SK-N-SH (cell line): ENCODE results near the gene B3GALNT2. TPM values are rescaled to one million over a fixed set of nuclear protein-coding genes. Genes with fewer than 3 reads are reported as not detected.

Experiments
- CTCF ChIA-PET: fragments of 300-600, 350-600 bp; formaldehyde crosslinking; extraction: SDS; loops from one replicate; lab custom pipeline; 2021; lab: Yijun Ruan, JAX
- POLR2A ChIA-PET: fragments of 350-600 bp; sonication (Branson Sonifier 250); formaldehyde crosslinking; extraction: SDS; loops from one replicate; lab custom pipeline; 2020; ENCODE audit warnings: antibody characterized with exemption, inconsistent platforms; lab: Yijun Ruan, JAX
- DNase-seq: peaks from one replicate; pipeline ENCODE4 v3.0.0; 2012
- H2AFZ ChIP-seq: fragments of 200-600 bp; sonication (generic); 2 replicates; pipeline ENCODE4 v1.8.1; 2016; ENCODE audit warnings: antibody characterized with exemption, mild to moderate bottlenecking, low read depth
- H3F3A ChIP-seq: fragments of 200-600 bp; sonication (generic); replicated peaks from 2 replicates; pipeline ENCODE3; 2016; ENCODE audit warnings: antibody characterized with exemption, mild to moderate bottlenecking; ENCODE audit not compliant: insufficient read depth
- H3K27ac ChIP-seq, 2 experiments: fragments of 200-500 bp in 1 of 2; fragments of 200-600 bp in 1 of 2; sonication (Bioruptor generic) in 1 of 2; sonication (generic), shearing (Covaris generic) in 1 of 2; 2 replicates each; pipeline versions ENCODE4 v1.5.1 to v1.6.1; 2014 to 2016; ENCODE audit warnings: low read depth in 2 of 2, inconsistent platforms in 1 of 2, low read length in 1 of 2, mild to moderate bottlenecking in 1 of 2, mixed read lengths in 1 of 2
- H3K27me3 ChIP-seq: fragments of 200-600 bp; sonication (generic), shearing (Covaris generic); 2 replicates; pipeline ENCODE4 v1.6.1; 2016; ENCODE audit warnings: mixed run types; ENCODE audit not compliant: insufficient read depth
- H3K36me3 ChIP-seq, 2 experiments: fragments of 200-500 bp in 1 of 2; fragments of 200-600 bp in 1 of 2; sonication (Bioruptor generic) in 1 of 2; sonication (generic) in 1 of 2; replicated peaks in 1 of 2; 2 replicates each; pipeline versions ENCODE3 to v1.5.1; 2014 to 2016; ENCODE audit warnings: low read length in 1 of 2, mild to moderate bottlenecking in 1 of 2; ENCODE audit not compliant: insufficient read depth in 2 of 2, control insufficient read depth in 1 of 2
- H3K4me1 ChIP-seq, 2 experiments: fragments of 200-500 bp in 1 of 2; fragments of 200-600 bp in 1 of 2; sonication (Bioruptor generic) in 1 of 2; sonication (generic), shearing (Covaris generic) in 1 of 2; 2 replicates each; pipeline versions ENCODE4 v1.5.1 to v1.6.1; 2014 to 2016; ENCODE audit warnings: low read depth in 1 of 2, low read length in 1 of 2, mixed run types in 1 of 2; ENCODE audit not compliant: insufficient read depth in 2 of 2, control insufficient read depth in 1 of 2
- H3K4me2 ChIP-seq: fragments of 200-600 bp; sonication (generic), shearing (Covaris generic); 2 replicates; pipeline ENCODE4 v1.6.1; 2017; ENCODE audit warnings: mixed run types
- H3K4me3 ChIP-seq, 2 experiments: fragments of 200-500 bp in 1 of 2; fragments of 200-600 bp in 1 of 2; sonication (Bioruptor generic) in 1 of 2; sonication (generic), shearing (Covaris generic) in 1 of 2; 2 replicates each; pipeline versions ENCODE4 v1.5.1 to v1.8.1; 2014 to 2016; ENCODE audit warnings: low read depth in 2 of 2, inconsistent platforms in 1 of 2, low read length in 1 of 2, mild to moderate bottlenecking in 1 of 2, mixed read lengths in 1 of 2, moderate library complexity in 1 of 2
- H3K79me2 ChIP-seq: fragments of 200-600 bp; sonication (generic); 2 replicates; pipeline ENCODE4 v1.8.1; 2017; ENCODE audit warnings: mild to moderate bottlenecking; ENCODE audit not compliant: insufficient read depth
- H3K9ac ChIP-seq: fragments of 200-600 bp; sonication (generic); 2 replicates; pipeline ENCODE4 v1.6.1; 2017; ENCODE audit warnings: mixed run types
- H3K9me2 ChIP-seq: fragments of 200-600 bp; sonication (generic); 2 replicates; pipeline ENCODE4 v1.6.1; 2017; ENCODE audit warnings: mixed run types
- H3K9me3 ChIP-seq: fragments of 200-600 bp; sonication (generic); 2 replicates; pipeline ENCODE4 v1.6.1; 2017; ENCODE audit warnings: mixed run types, mild to moderate bottlenecking, moderate library complexity
- H4K20me1 ChIP-seq: fragments of 200-600 bp; sonication (generic); 2 replicates; pipeline ENCODE4 v1.6.1; 2017; ENCODE audit warnings: mild to moderate bottlenecking, mixed run types; ENCODE audit not compliant: insufficient read depth
- CHD2 ChIP-seq: fragments of 150-350 bp; IDR thresholded peaks from 2 replicates; pipeline ENCODE4 v1.6.1; 2018; ENCODE audit warnings: low read length; ENCODE audit not compliant: partially characterized antibody
- EP300 ChIP-seq, 2 experiments: IDR thresholded peaks; 2 replicates each; pipeline versions ENCODE4 v1.4.0 to v1.6.1; 2012; ENCODE audit warnings: borderline replicate concordance in 1 of 2, low read depth in 1 of 2, low read length in 1 of 2
- EZH2phosphoT487 ChIP-seq: fragments of 200-600 bp; sonication (generic); IDR thresholded peaks from 2 replicates; pipeline ENCODE4 v1.6.1; 2017; ENCODE audit warnings: low read depth, mixed run types, mild to moderate bottlenecking, antibody characterized with exemption, moderate library complexity, borderline replicate concordance
- FOXJ3 ChIP-seq: sonication (generic); formaldehyde crosslinking; IDR thresholded peaks from 2 replicates; pipeline ENCODE4 v1.5.1; 2020; ENCODE audit warnings: mild to moderate bottlenecking, missing genetic modification reagents
- NRF1 ChIP-seq: IDR thresholded peaks from 2 replicates; pipeline ENCODE4 v1.6.1; 2012; ENCODE audit warnings: low read depth, mild to moderate bottlenecking, low read length
- TCF12 ChIP-seq: IDR thresholded peaks from 2 replicates; pipeline ENCODE4 v1.4.0; 2012
- TEAD4 ChIP-seq: IDR thresholded peaks from 2 replicates; pipeline ENCODE4 v1.4.0; 2012; ENCODE audit warnings: mild to moderate bottlenecking, borderline replicate concordance; ENCODE audit not compliant: insufficient read depth
- USF1 ChIP-seq: IDR thresholded peaks from 2 replicates; pipeline ENCODE4 v1.4.0; 2012; ENCODE audit warnings: low read depth, borderline replicate concordance
- WGBS: methylation state at CpG from one replicate; pipeline ENCODE4 v1.1.6; 2017; ENCODE audit warnings: low lambda C conversion rate; 5-methylcytosine and 5-hydroxymethylcytosine counted together
- polyA plus RNA-seq, 3 experiments: library from polyadenylated mRNA; depleted of rRNA; stranded (reverse); fragments of >200 nt; gene quantifications; 2 replicates each; pipeline ENCODE4 v1.2.3, GENCODE V29; 2012
- TF ChIP-seq, protein P1 (sequence below): fragments of 150-350 bp; IDR thresholded peaks from 2 replicates; pipeline ENCODE4 v1.6.1; 2016; ENCODE audit warnings: mild to moderate bottlenecking, low read depth, low read length
- TF ChIP-seq, protein P2 (sequence below): IDR thresholded peaks from 2 replicates; pipeline ENCODE4 v1.6.1; 2012; ENCODE audit warnings: mild to moderate bottlenecking, low read depth, low read length, moderate library complexity
- TF ChIP-seq, protein P3 (sequence below): IDR thresholded peaks from 2 replicates; pipeline ENCODE4; 2012

Gene B3GALNT2
- polyA plus RNA-seq, 1 of the 3 experiments (the other 2 are of a cell fraction): 15.5 TPM

DNA sequence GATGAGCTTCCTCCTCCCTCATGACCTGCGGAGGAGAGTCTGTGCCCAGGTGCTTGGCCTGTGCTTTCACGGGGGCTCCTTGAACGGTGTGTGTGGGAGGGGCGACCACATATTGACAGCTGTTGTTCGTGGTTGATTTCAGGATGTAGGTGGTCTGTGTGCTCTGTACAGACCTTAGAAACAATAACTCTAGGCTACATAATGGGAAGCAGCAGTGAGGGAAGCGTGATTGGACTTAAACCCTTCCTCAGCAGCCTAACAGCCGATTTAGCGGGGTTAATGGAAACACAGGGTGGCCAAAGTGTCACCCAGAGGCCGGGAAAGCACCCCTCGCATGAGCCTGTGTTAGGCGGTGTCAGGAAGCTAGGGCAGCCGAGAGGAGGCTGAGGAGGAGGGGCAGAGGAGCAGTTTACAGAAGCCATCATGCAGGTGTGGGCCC, 81.0 kb downstream of the B3GALNT2 start:
- no peak overlapping the region for H3K4me3 ChIP-seq
- no peaks in the 10 kb centered on the region for H3F3A ChIP-seq
- peaks cover 1 to 3% of the 10 kb centered on the region in 2 experiments for H3K36me3 ChIP-seq
- no peaks in the 10 kb centered on the region for H4K20me1 ChIP-seq
- H3K9me3 ChIP-seq: no peaks in the 10 kb centered on the region
- H2AFZ ChIP-seq: no peak overlapping the region
- no peaks in the 10 kb centered on the region for H3K27me3 ChIP-seq
- H3K79me2 ChIP-seq: peaks cover 35% of the 10 kb centered on the region; the same call in 1 of the 2 replicates
- 85% methylated on average over 12 of the region's 12 CpGs for WGBS
- peaks cover 0 to 17% of the 10 kb centered on the region in 2 experiments; a peak in 1 of 4 replicates for H3K4me1 ChIP-seq
- ChIA-PET CTCF (interaction anchor here (0.9 to 1.5 kb wide), 7 partner anchors 8 to 936 kb away, joined by 3 to 7 read pairs (median 3); no protein-coding TSS in a partner anchor), POLR2A (interaction anchor here (0.5 kb wide), 1 partner anchor 474 kb away, joined by 3 read pairs; no protein-coding TSS in a partner anchor)
- DNase-seq: no peak
- no peak overlapping the region for H3K4me2 ChIP-seq
- TF ChIP-seq EZH2phosphoT487: no peak
- TF ChIP-seq, protein P1, sequence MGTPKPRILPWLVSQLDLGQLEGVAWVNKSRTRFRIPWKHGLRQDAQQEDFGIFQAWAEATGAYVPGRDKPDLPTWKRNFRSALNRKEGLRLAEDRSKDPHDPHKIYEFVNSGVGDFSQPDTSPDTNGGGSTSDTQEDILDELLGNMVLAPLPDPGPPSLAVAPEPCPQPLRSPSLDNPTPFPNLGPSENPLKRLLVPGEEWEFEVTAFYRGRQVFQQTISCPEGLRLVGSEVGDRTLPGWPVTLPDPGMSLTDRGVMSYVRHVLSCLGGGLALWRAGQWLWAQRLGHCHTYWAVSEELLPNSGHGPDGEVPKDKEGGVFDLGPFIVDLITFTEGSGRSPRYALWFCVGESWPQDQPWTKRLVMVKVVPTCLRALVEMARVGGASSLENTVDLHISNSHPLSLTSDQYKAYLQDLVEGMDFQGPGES: no peak
- TF ChIP-seq, protein P2, sequence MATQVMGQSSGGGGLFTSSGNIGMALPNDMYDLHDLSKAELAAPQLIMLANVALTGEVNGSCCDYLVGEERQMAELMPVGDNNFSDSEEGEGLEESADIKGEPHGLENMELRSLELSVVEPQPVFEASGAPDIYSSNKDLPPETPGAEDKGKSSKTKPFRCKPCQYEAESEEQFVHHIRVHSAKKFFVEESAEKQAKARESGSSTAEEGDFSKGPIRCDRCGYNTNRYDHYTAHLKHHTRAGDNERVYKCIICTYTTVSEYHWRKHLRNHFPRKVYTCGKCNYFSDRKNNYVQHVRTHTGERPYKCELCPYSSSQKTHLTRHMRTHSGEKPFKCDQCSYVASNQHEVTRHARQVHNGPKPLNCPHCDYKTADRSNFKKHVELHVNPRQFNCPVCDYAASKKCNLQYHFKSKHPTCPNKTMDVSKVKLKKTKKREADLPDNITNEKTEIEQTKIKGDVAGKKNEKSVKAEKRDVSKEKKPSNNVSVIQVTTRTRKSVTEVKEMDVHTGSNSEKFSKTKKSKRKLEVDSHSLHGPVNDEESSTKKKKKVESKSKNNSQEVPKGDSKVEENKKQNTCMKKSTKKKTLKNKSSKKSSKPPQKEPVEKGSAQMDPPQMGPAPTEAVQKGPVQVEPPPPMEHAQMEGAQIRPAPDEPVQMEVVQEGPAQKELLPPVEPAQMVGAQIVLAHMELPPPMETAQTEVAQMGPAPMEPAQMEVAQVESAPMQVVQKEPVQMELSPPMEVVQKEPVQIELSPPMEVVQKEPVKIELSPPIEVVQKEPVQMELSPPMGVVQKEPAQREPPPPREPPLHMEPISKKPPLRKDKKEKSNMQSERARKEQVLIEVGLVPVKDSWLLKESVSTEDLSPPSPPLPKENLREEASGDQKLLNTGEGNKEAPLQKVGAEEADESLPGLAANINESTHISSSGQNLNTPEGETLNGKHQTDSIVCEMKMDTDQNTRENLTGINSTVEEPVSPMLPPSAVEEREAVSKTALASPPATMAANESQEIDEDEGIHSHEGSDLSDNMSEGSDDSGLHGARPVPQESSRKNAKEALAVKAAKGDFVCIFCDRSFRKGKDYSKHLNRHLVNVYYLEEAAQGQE: no peak
- no peak for TF ChIP-seq USF1
- TF ChIP-seq TEAD4: no peak
- TF ChIP-seq FOXJ3: no peak
- no peak for TF ChIP-seq TCF12
- no peak for TF ChIP-seq NRF1
- TF ChIP-seq, all 33 proteins: peak for 0
- Histone ChIP-seq H3K9me2 (no peaks in the 10 kb centered on the region), H3K9ac (no peak overlapping the region), H3K27ac (peak overlapping the region in 1 of 2 experiments; percentile 23; a peak in 2 of 4 replicates)

- Histone ChIP-seq H3K4me2 (no peak overlapping the region), H3K79me2 (peaks cover 45% of the 10 kb centered on the region; the same call in 1 of the 2 replicates), H3K9ac (no peak overlapping the region), H3K9me2 (no peaks in the 10 kb centered on the region), H3K4me3 (no peak overlapping the region), H3K27ac (peak overlapping the region in 1 of 2 experiments; percentile 68; a peak in 2 of 4 replicates), H3K4me1 (peaks cover 0 to 19% of the 10 kb centered on the region in 2 experiments; a peak in 2 of 4 replicates), H3K27me3 (no peaks in the 10 kb centered on the region), H3F3A (no peaks in the 10 kb centered on the region), H3K36me3 (peaks cover 3 to 4% of the 10 kb centered on the region in 2 experiments), H4K20me1 (peaks cover 3% of the 10 kb centered on the region; the same call in 1 of the 2 replicates)
- POLR2A ChIA-PET: no interaction called here
- WGBS: 71% methylated on average over 3 of the region's 3 CpGs
- TF ChIP-seq, protein P3, sequence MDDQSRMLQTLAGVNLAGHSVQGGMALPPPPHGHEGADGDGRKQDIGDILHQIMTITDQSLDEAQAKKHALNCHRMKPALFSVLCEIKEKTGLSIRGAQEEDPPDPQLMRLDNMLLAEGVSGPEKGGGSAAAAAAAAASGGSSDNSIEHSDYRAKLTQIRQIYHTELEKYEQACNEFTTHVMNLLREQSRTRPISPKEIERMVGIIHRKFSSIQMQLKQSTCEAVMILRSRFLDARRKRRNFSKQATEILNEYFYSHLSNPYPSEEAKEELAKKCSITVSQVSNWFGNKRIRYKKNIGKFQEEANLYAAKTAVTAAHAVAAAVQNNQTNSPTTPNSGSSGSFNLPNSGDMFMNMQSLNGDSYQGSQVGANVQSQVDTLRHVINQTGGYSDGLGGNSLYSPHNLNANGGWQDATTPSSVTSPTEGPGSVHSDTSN: 0 out of 2 replicates have a peak, but pooled peaks have one; percentile 17
- no peak for TF ChIP-seq CHD2
- peak in 1 of 2 experiments; percentile 53; a peak in 1 of 4 replicates for TF ChIP-seq EP300 (IDR thresholded peaks at IDR 0.05; ENCODE audit: borderline replicate concordance in 1 of 2, low read depth in 1 of 2, low read length in 1 of 2)
- TF ChIP-seq, all 33 proteins: peak for 2
- DNase-seq: peak; percentile 63
- no peaks in the 10 kb centered on the region for H3K9me3 ChIP-seq
- CTCF ChIA-PET: interaction anchor here (1.3 kb wide), 1 partner anchor 169 kb away, joined by 4 read pairs; no protein-coding TSS in a partner anchor
- H2AFZ ChIP-seq: no peak overlapping the region
Measured at GRCh38 chr1:235421751-235422150, 82.5 kb downstream of the B3GALNT2 start.
